Measurements from ENCODE around the gene ANP32B. TPM values are rescaled to one million over a fixed set of nuclear protein-coding genes. Genes with fewer than 3 reads are reported as not detected.
"Not testable (repeated sequence)": the region's sequence is repeated elsewhere in the genome, so short reads cannot be mapped to it uniquely, and the experiment has no call there.

ANP32B gene
- total and polyA plus RNA-seq, 2 donors from 2014 or later = 101 TPM

DNA sequence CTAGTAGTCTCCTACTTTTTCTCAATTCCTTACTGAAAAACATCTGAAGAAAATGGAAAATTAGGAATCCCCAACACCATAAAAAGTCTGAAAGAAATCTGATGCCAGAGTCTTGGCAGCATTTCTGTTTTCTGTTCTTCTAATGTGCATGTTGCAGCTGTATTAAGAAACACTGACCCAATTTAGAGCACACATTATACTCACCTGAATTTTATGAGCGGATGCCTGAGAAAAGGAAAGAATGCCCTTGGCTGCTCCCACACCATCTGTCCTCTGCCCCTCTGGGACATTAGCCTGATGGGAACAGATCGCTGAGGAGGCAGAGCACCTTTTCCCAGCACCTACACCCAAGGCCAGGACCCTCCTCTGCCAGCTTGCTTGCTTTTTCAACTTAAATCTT is 14.1 kb upstream of the ANP32B start:
- intact Hi-C loops (cut with DNase I) = no loop called here
- Histone ChIP-seq H3K27ac (ENCODE audit: low read depth in 2 of 2, low read length in 2 of 2) (no peak overlapping the region), H3K36me3 (ENCODE audit: control insufficient read depth in 2 of 3, insufficient read depth in 3 of 3, low read length in 3 of 3) (no peaks in the 10 kb centered on the region), H3K9ac (ENCODE audit: low read length in 3 of 3) (no peak overlapping the region), H3K27me3 (ENCODE audit: control insufficient read depth, insufficient read depth, low read length) (no peaks in the 10 kb centered on the region), H3K9me3 (ENCODE audit: control insufficient read depth in 2 of 3, insufficient read depth in 1 of 3, low read length in 3 of 3) (no peaks in the 10 kb centered on the region), H3K4me1 (ENCODE audit: control insufficient read depth in 2 of 3, insufficient read depth in 2 of 3, low read depth in 1 of 3, low read length in 3 of 3) (no peaks in the 10 kb centered on the region), H3K4me3 (ENCODE audit: low read length in 3 of 3) (no peak overlapping the region)
- TF ChIP-seq, protein P1, sequence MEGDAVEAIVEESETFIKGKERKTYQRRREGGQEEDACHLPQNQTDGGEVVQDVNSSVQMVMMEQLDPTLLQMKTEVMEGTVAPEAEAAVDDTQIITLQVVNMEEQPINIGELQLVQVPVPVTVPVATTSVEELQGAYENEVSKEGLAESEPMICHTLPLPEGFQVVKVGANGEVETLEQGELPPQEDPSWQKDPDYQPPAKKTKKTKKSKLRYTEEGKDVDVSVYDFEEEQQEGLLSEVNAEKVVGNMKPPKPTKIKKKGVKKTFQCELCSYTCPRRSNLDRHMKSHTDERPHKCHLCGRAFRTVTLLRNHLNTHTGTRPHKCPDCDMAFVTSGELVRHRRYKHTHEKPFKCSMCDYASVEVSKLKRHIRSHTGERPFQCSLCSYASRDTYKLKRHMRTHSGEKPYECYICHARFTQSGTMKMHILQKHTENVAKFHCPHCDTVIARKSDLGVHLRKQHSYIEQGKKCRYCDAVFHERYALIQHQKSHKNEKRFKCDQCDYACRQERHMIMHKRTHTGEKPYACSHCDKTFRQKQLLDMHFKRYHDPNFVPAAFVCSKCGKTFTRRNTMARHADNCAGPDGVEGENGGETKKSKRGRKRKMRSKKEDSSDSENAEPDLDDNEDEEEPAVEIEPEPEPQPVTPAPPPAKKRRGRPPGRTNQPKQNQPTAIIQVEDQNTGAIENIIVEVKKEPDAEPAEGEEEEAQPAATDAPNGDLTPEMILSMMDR (IDR thresholded peaks at IDR 0.05; ENCODE audit: borderline replicate concordance, extremely low read depth, insufficient read depth) = no peak
- DNase-seq (no peak), FAIRE-seq (no peak)

DNA sequence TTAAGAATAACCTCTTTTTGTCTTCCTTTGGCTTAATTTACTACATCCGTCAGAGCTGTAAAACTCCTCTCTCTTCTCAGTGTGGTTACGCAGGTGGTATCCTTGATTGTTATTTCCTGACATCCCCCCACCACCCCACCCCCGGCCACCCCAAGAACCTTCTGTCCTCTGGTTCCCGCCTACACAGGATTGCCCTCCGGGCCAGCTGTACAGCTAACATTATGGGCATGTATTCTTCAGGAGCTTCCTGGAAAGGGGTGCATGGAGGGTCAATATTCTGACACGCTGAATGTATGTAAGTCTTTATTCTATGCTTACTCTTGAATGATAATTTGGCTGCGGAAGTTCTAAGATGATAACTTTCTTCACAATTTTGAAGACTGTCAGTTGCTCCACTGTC is 13.0 kb upstream of the ANP32B start:
- H3K27me3 ChIP-seq (ENCODE audit: control insufficient read depth, insufficient read depth, low read length) = no peaks in the 10 kb centered on the region
- no peaks in the 10 kb centered on the region for H3K9me3 ChIP-seq (ENCODE audit: control insufficient read depth in 2 of 3, insufficient read depth in 1 of 3, low read length in 3 of 3)
- H3K36me3 ChIP-seq (ENCODE audit: control insufficient read depth in 2 of 3, insufficient read depth in 3 of 3, low read length in 3 of 3) = no peaks in the 10 kb centered on the region
- TF ChIP-seq, protein P1 (IDR thresholded peaks at IDR 0.05; ENCODE audit: borderline replicate concordance, extremely low read depth, insufficient read depth) = no peak
- H3K4me1 ChIP-seq (ENCODE audit: control insufficient read depth in 2 of 3, insufficient read depth in 2 of 3, low read depth in 1 of 3, low read length in 3 of 3) = no peaks in the 10 kb centered on the region
- no peak overlapping the region for H3K27ac ChIP-seq (ENCODE audit: low read depth in 2 of 2, low read length in 2 of 2)
- DNase-seq (no peak), FAIRE-seq (no peak)
- intact Hi-C loops (cut with DNase I) = no loop called here
- no peak overlapping the region for H3K4me3 ChIP-seq (ENCODE audit: low read length in 3 of 3)
- H3K9ac ChIP-seq (ENCODE audit: low read length in 3 of 3) = no peak overlapping the region

DNA sequence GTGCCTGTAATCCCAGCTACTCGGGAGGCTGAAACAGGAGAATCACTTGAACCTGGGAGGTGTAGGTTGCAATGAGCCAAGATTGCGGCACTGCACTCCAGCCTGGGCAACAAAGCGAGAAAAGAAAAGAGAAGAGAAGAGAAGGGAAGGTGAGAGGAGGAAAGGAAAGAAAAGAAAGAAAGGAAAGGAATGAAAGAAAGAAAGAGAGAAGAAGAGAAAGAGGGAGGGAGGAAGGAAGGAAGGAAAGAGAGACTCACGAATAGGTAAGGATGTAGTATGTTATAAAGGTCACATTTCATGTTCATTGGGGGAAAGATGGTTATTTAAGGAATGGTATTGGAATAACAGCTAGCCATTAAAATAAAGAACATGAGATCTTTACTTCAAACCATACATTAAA is 10.4 kb upstream of the ANP32B start:
- FAIRE-seq = no peak
- intact Hi-C loops (cut with DNase I) = no loop called here
- H3K4me1 ChIP-seq (ENCODE audit: control insufficient read depth in 2 of 3, insufficient read depth in 2 of 3, low read depth in 1 of 3, low read length in 3 of 3) = no peaks in the 10 kb centered on the region
- no peak overlapping the region for H3K9ac ChIP-seq (ENCODE audit: low read length in 3 of 3)
- DNase-seq = no peak
- H3K9me3 ChIP-seq (ENCODE audit: control insufficient read depth in 2 of 3, insufficient read depth in 1 of 3, low read length in 3 of 3) = no peaks in the 10 kb centered on the region
- TF ChIP-seq, protein P1 (IDR thresholded peaks at IDR 0.05; ENCODE audit: borderline replicate concordance, extremely low read depth, insufficient read depth) = no peak
- no peaks in the 10 kb centered on the region for H3K36me3 ChIP-seq (ENCODE audit: control insufficient read depth in 2 of 3, insufficient read depth in 3 of 3, low read length in 3 of 3)
- no peaks in the 10 kb centered on the region for H3K27me3 ChIP-seq (ENCODE audit: control insufficient read depth, insufficient read depth, low read length)
- H3K27ac ChIP-seq (ENCODE audit: low read depth in 2 of 2, low read length in 2 of 2) = no peak overlapping the region
- H3K4me3 ChIP-seq (ENCODE audit: low read length in 3 of 3) = no peak overlapping the region

DNA sequence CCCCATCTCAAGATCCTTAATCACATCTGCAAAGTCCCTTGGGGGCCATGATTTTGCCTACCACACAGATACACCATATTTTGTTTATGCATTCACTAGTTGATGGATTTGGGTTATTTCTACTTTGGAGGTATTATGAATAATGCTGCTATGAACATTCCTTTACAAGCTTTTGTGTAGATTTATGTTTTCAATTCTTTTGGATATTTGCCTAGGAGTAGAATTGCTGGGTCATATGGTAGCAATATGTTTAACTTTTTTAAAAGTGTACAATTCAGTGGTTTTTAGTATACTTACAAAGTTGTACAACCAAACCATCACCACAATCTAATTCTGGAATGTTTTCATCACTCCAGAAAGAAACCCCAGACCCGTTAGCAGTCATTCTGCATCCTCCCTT is 7.8 kb upstream of the ANP32B start:
- FAIRE-seq (no peak), DNase-seq (no peak)
- Histone ChIP-seq H3K27ac (ENCODE audit: low read depth in 2 of 2, low read length in 2 of 2) (no peak overlapping the region), H3K36me3 (ENCODE audit: control insufficient read depth in 2 of 3, insufficient read depth in 3 of 3, low read length in 3 of 3) (no peaks in the 10 kb centered on the region), H3K9ac (ENCODE audit: low read length in 3 of 3) (no peak overlapping the region), H3K9me3 (ENCODE audit: control insufficient read depth in 2 of 3, insufficient read depth in 1 of 3, low read length in 3 of 3) (no peaks in the 10 kb centered on the region), H3K4me1 (ENCODE audit: control insufficient read depth in 2 of 3, insufficient read depth in 2 of 3, low read depth in 1 of 3, low read length in 3 of 3) (no peaks in the 10 kb centered on the region), H3K4me3 (ENCODE audit: low read length in 3 of 3) (no peak overlapping the region), H3K27me3 (ENCODE audit: control insufficient read depth, insufficient read depth, low read length) (no peaks in the 10 kb centered on the region)
- TF ChIP-seq, protein P1 (IDR thresholded peaks at IDR 0.05; ENCODE audit: borderline replicate concordance, extremely low read depth, insufficient read depth) = no peak
- intact Hi-C loops (cut with DNase I) = no loop called here

DNA sequence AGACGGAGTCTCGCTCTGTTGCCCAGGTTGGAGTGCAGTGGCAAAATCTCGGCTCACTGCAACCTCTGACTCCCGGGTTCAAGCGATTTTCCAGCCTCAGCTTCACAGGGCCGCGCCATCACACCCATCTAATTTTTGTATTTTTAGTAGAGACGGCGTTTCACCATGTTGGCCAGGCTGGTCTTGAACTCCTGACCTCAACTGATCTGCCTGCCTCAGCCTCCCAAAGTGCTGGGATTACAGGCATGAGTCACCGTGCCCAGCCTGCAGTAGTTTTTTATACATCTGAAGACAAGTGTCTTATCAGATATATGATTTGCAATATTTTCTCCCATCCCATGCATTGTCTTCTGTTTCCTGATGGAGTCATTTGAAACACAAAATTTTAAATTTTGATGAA is 6.5 kb upstream of the ANP32B start:
- H3K36me3 ChIP-seq (ENCODE audit: control insufficient read depth in 2 of 3, insufficient read depth in 3 of 3, low read length in 3 of 3); DNase-seq; H3K4me1 ChIP-seq (ENCODE audit: control insufficient read depth in 2 of 3, insufficient read depth in 2 of 3, low read depth in 1 of 3, low read length in 3 of 3); H3K4me3 ChIP-seq (ENCODE audit: low read length in 3 of 3); H3K9ac ChIP-seq (ENCODE audit: low read length in 3 of 3); H3K9me3 ChIP-seq (ENCODE audit: control insufficient read depth in 2 of 3, insufficient read depth in 1 of 3, low read length in 3 of 3); FAIRE-seq; H3K27ac ChIP-seq (ENCODE audit: low read depth in 2 of 2, low read length in 2 of 2); intact Hi-C loops (cut with DNase I); H3K27me3 ChIP-seq (ENCODE audit: control insufficient read depth, insufficient read depth, low read length): not testable (repeated sequence)
